SIG-M5 (cell line): Measurements from ENCODE around the gene MAST3.

Experiments used
- DNase-seq: peaks from one replicate; lab custom pipeline; 2025; lab: John Stamatoyannopoulos, UW

The MAST3 gene

GRCh38 chr19:18097217-18097992 lies at the start of gene MAST3:
TSS of gene MAST3 (plus strand) at chr19:18097778. CDS start at chr19:18097793, 15 bp downstream.
- no peak for DNase-seq

GRCh38 chr19:18049385-18049784 lies 48.2 kb upstream of the MAST3 start:
- DNase-seq = no peak

GRCh38 chr19:18051887-18052286 lies 45.7 kb upstream of the MAST3 start:
- DNase-seq = no peak

- no peak for DNase-seq
Observed at GRCh38 chr19:18053576-18054219, 43.9 kb upstream of the MAST3 start.

GRCh38 chr19:18055967-18056366 lies 41.6 kb upstream of the MAST3 start:
- no peak for DNase-seq

- DNase-seq = no peak
Observed at GRCh38 chr19:18057557-18057956, 40.0 kb upstream of the MAST3 start.

GRCh38 chr19:18058208-18059009 lies 39.2 kb upstream of the MAST3 start:
- no peak for DNase-seq

GRCh38 chr19:18059297-18059696 lies 38.3 kb upstream of the MAST3 start:
- no peak for DNase-seq

GRCh38 chr19:18059902-18060301 lies 37.7 kb upstream of the MAST3 start:
- DNase-seq = no peak

GRCh38 chr19:18060472-18060871 lies 37.1 kb upstream of the MAST3 start:
- DNase-seq = no peak

GRCh38 chr19:18062028-18062427 lies 35.5 kb upstream of the MAST3 start:
- no peak for DNase-seq

GRCh38 chr19:18063463-18063862 lies 34.1 kb upstream of the MAST3 start:
- DNase-seq = no peak

- DNase-seq = no peak
Observed at GRCh38 chr19:18065173-18065495, 32.4 kb upstream of the MAST3 start.

GRCh38 chr19:18068395-18068794 lies 29.2 kb upstream of the MAST3 start:
- DNase-seq = no peak

- DNase-seq = no peak
Observed at GRCh38 chr19:18069383-18069782, 28.2 kb upstream of the MAST3 start.

- no peak for DNase-seq
Observed at GRCh38 chr19:18070181-18070580, 27.4 kb upstream of the MAST3 start.

GRCh38 chr19:18072335-18072734 lies 25.2 kb upstream of the MAST3 start:
- no peak for DNase-seq

- DNase-seq = no peak
Observed at GRCh38 chr19:18073197-18073596, 24.4 kb upstream of the MAST3 start.

- no peak for DNase-seq
Observed at GRCh38 chr19:18074192-18074591, 23.4 kb upstream of the MAST3 start.

GRCh38 chr19:18083929-18084684 lies 13.5 kb upstream of the MAST3 start:
- no peak for DNase-seq

GRCh38 chr19:18085702-18086457 lies 11.7 kb upstream of the MAST3 start:
- no peak for DNase-seq
